T-cell (primary cell): Measurements from ENCODE around the gene CIPC. TPM values are rescaled to one million over a fixed set of nuclear protein-coding genes. Genes with fewer than 3 reads are reported as not detected.

Experiments used
- ATAC-seq, 4 experiments: fragments of 200-7000 bp in 3 of 4; fragments of 150-1000 bp in 1 of 4; cut with Tn5 transposase; replicated peaks in 1 of 4; 1 replicate in 3 of 4; 2 replicates in 1 of 4; pipeline ENCODE4 v1.10.0; 2021; ENCODE audit warnings: moderate library complexity in 3 of 4, mild to moderate bottlenecking in 2 of 4, moderate number of reproducible peaks in 1 of 4
- CTCF ChIA-PET, 2 donors: fragments of 300-600 bp; sonication (Branson Sonifier 250); formaldehyde crosslinking; loops; one replicate each; lab custom pipeline; 2022; ENCODE audit warnings: antibody characterized with exemption in 2 of 2; lab: Charles Lee
- POLR2A ChIA-PET, 2 donors: fragments of 300-600 bp; sonication (Branson Sonifier 250); formaldehyde crosslinking; loops; one replicate each; lab custom pipeline; 2022; ENCODE audit warnings: antibody characterized with exemption in 2 of 2; lab: Charles Lee
- DNase-seq, 35 experiments: peaks; one replicate each; pipeline versions ENCODE4 v3.0.0 to v3.0.0-alpha.2; 2013 to 2023
- H3K27ac ChIP-seq: one replicate; pipeline ENCODE4 v1.5.1; 2013; ENCODE audit warnings: low read length
- H3K27me3 ChIP-seq, 2 experiments: replicated peaks in 1 of 2; 1 replicate in 1 of 2; 2 replicates in 1 of 2; pipeline versions ENCODE4 v1.6.1 to v1.7.0; 2013; ENCODE audit warnings: low read length in 1 of 2, mixed read lengths in 1 of 2; ENCODE audit not compliant: control insufficient read depth in 2 of 2, insufficient read depth in 2 of 2; ENCODE audit errors: extremely low read depth in 1 of 2
- H3K36me3 ChIP-seq, 2 donors: 1 replicate in 1 of 2; 2 replicates in 1 of 2; pipeline versions ENCODE4 v1.6.1 to v1.7.0; 2013; ENCODE audit warnings: low read length in 1 of 2; ENCODE audit not compliant: control insufficient read depth in 2 of 2, insufficient read depth in 1 of 2; ENCODE audit errors: extremely low read depth in 1 of 2
- H3K4me1 ChIP-seq, 2 experiments: 1 replicate in 1 of 2; 2 replicates in 1 of 2; pipeline versions ENCODE4 v1.6.1 to v1.7.0; 2013; ENCODE audit warnings: low read length in 2 of 2, mixed read lengths in 1 of 2; ENCODE audit not compliant: insufficient read depth in 2 of 2, control insufficient read depth in 1 of 2; ENCODE audit errors: extremely low read depth in 1 of 2
- H3K4me3 ChIP-seq, 2 donors: 1 replicate in 1 of 2; 2 replicates in 1 of 2; pipeline versions ENCODE4 v1.5.1 to v1.7.0; 2013; ENCODE audit warnings: mild to moderate bottlenecking in 2 of 2, low read length in 1 of 2, moderate library complexity in 1 of 2; ENCODE audit not compliant: control insufficient read depth in 1 of 2; ENCODE audit errors: extremely low read depth in 1 of 2
- H3K9me3 ChIP-seq: 2 replicates; pipeline ENCODE4 v1.7.0; 2013
- H3K27ac Mint-ChIP-seq, 2 donors: one replicate each; pipeline ENCODE4 v1.8.0; 2020 to 2021; ENCODE audit warnings: mild to moderate bottlenecking in 2 of 2, mixed read lengths in 2 of 2
- H3K27me3 Mint-ChIP-seq, 2 donors: one replicate each; pipeline ENCODE4 v1.8.0; 2021 to 2022; ENCODE audit warnings: mixed read lengths in 2 of 2
- H3K36me3 Mint-ChIP-seq: one replicate; pipeline ENCODE4 v1.8.0; 2021; ENCODE audit warnings: mixed read lengths
- H3K4me1 Mint-ChIP-seq, 3 donors: one replicate each; pipeline ENCODE4 v1.8.0; 2020 to 2022; ENCODE audit warnings: mixed read lengths in 3 of 3, mild to moderate bottlenecking in 1 of 3
- H3K4me3 Mint-ChIP-seq, 3 donors: one replicate each; pipeline ENCODE4 v1.8.0; 2020 to 2022; ENCODE audit warnings: mild to moderate bottlenecking in 3 of 3, mixed read lengths in 3 of 3, moderate library complexity in 3 of 3
- H3K9me3 Mint-ChIP-seq, 3 donors: one replicate each; pipeline ENCODE4 v1.8.0; 2020 to 2022; ENCODE audit warnings: mixed read lengths in 3 of 3
- WGBS: methylation state at CpG from one replicate; pipeline ENCODE4 v1.1.5; 2013; ENCODE audit warnings: missing lambda C conversion rate; ENCODE audit not compliant: insufficient coverage; 5-methylcytosine and 5-hydroxymethylcytosine counted together
- total RNA-seq, 35 experiments: library from RNA in 6 of 35; stranded (reverse) in 6 of 35; fragments of 120-200 nt in 1 of 35; gene quantifications; one replicate each; pipeline versions ENCODE4 v1.2.1 to v1.2.4 and lab custom pipeline; 2013 to 2026

CIPC gene
- total RNA-seq, 5 donors from 2014 or later (not counting 1 experiment from before 2014, with no cell fraction given): 8.4 to 14.0 (median 11.8) TPM

GRCh38 chr14:77124345-77125280 lies 26.6 kb downstream of the CIPC start:
- peaks cover 7 to 36% of the 10 kb centered on the region in 2 donors for H3K27me3 Mint-ChIP-seq
- Histone ChIP-seq H3K27me3 (peaks cover 2 to 47% of the 10 kb centered on the region in 2 experiments), H3K9me3 (no peaks in the 10 kb centered on the region), H3K27ac (peak overlapping the region; percentile 52), H3K36me3 (no peaks in the 10 kb centered on the region), H3K4me1 (peaks cover 12 to 59% of the 10 kb centered on the region in 2 experiments), H3K4me3 (peak overlapping the region; percentile 63 to 64)
- ChIA-PET CTCF (interaction anchor here (0.5 to 4.1 kb wide), 15 partner anchors 11 to 446 kb away, joined by 3 to 19 read pairs (median 4); partner anchors contain the start of genes CIPC (in 1 of the 2), GSTZ1 (in 1 of the 2) and POMT2 (in 1 of the 2)), POLR2A (interaction anchor here (0.6 to 0.8 kb wide), 2 partner anchors 26 to 96 kb away, joined by 3 to 5 read pairs; no protein-coding TSS in a partner anchor)
- peak; percentile 25 to 85 (median 58) for DNase-seq
- H3K4me3 Mint-ChIP-seq: peak overlapping the region; percentile 79 to 83 (median 80)
- WGBS: 9% methylated on average over 68 of the region's 73 CpGs
- peaks cover 6% of the 10 kb centered on the region for H3K36me3 Mint-ChIP-seq
- H3K9me3 Mint-ChIP-seq: no peaks in the 10 kb centered on the region
- H3K4me1 Mint-ChIP-seq: peaks cover 40 to 55% (median 49%) of the 10 kb centered on the region in 3 donors
- peak overlapping the region; percentile 61 to 97 for H3K27ac Mint-ChIP-seq
- peak; percentile 82 to 87 (median 84) for ATAC-seq

- Histone ChIP-seq H3K36me3 (no peaks in the 10 kb centered on the region), H3K27ac (peak overlapping the region; percentile 30), H3K27me3 (peaks cover 2 to 47% of the 10 kb centered on the region in 2 experiments), H3K9me3 (no peaks in the 10 kb centered on the region), H3K4me1 (peaks cover 12 to 52% of the 10 kb centered on the region in 2 experiments), H3K4me3 (peak overlapping the region; percentile 43 to 64)
- H3K27me3 Mint-ChIP-seq: peaks cover 8 to 41% of the 10 kb centered on the region in 2 donors
- CTCF ChIA-PET: interaction anchor here in 1 of 2 donors (0.7 to 1.0 kb wide), 2 partner anchors 9 to 12 kb away, joined by 3 read pairs; no protein-coding TSS in a partner anchor
- WGBS: 14% methylated on average over 20 of the region's 30 CpGs
- peaks cover 6% of the 10 kb centered on the region for H3K36me3 Mint-ChIP-seq
- H3K4me3 Mint-ChIP-seq: peak overlapping the region; percentile 53 to 79 (median 71)
- no peak overlapping the region for H3K27ac Mint-ChIP-seq
- ATAC-seq (no peak), DNase-seq (no peak)
- POLR2A ChIA-PET: no interaction called here
- no peaks in the 10 kb centered on the region for H3K9me3 Mint-ChIP-seq
- H3K4me1 Mint-ChIP-seq: peaks cover 40 to 47% (median 45%) of the 10 kb centered on the region in 3 donors
These were observed 27.3 kb downstream of the CIPC start for GRCh38 chr14:77125281-77125801.

GRCh38 chr14:77125823-77126325 lies 27.8 kb downstream of the CIPC start:
- Mint-ChIP-seq H3K27ac (no peak overlapping the region), H3K27me3 (peaks cover 8 to 44% of the 10 kb centered on the region in 2 donors), H3K9me3 (no peaks in the 10 kb centered on the region), H3K36me3 (peaks cover 2% of the 10 kb centered on the region), H3K4me3 (peak overlapping the region; percentile 34 to 79 (median 53)), H3K4me1 (peaks cover 34 to 42% (median 42%) of the 10 kb centered on the region in 3 donors)
- 94% methylated on average over 8 of the region's 8 CpGs for WGBS
- no peaks in the 10 kb centered on the region for H3K9me3 ChIP-seq
- H3K4me1 ChIP-seq: peaks cover 8 to 47% of the 10 kb centered on the region in 2 experiments
- POLR2A ChIA-PET: no interaction called here
- DNase-seq: no peak
- no peaks in the 10 kb centered on the region for H3K36me3 ChIP-seq
- H3K27me3 ChIP-seq: peaks cover 2 to 50% of the 10 kb centered on the region in 2 experiments
- no peak overlapping the region for H3K27ac ChIP-seq
- no peak overlapping the region for H3K4me3 ChIP-seq
- CTCF ChIA-PET: interaction anchor here (0.7 to 1.0 kb wide), 3 partner anchors 9 to 190 kb away, joined by 3 read pairs; no protein-coding TSS in a partner anchor
- no peak for ATAC-seq

- no peak for DNase-seq
- Mint-ChIP-seq H3K4me3 (peak overlapping the region in 1 of 3 donors; percentile 79), H3K4me1 (peaks cover 28 to 35% (median 35%) of the 10 kb centered on the region in 3 donors), H3K27ac (no peak overlapping the region), H3K9me3 (no peaks in the 10 kb centered on the region), H3K27me3 (peaks cover 8 to 48% of the 10 kb centered on the region in 2 donors), H3K36me3 (no peaks in the 10 kb centered on the region)
- peaks cover 4 to 40% of the 10 kb centered on the region in 2 experiments for H3K4me1 ChIP-seq
- no peak overlapping the region for H3K4me3 ChIP-seq
- H3K9me3 ChIP-seq: no peaks in the 10 kb centered on the region
- WGBS: 96% methylated on average over 2 of the region's 4 CpGs
- H3K27me3 ChIP-seq: peaks cover 2 to 55% of the 10 kb centered on the region in 2 experiments
- ATAC-seq: no peak
- CTCF ChIA-PET: interaction anchor here (0.9 to 1.0 kb wide), 2 partner anchors 10 to 189 kb away, joined by 3 read pairs; no protein-coding TSS in a partner anchor
- POLR2A ChIA-PET: interaction anchor here in 1 of 2 donors (0.5 kb wide), 1 partner anchor 97 kb away, joined by 10 read pairs; no protein-coding TSS in a partner anchor
- H3K36me3 ChIP-seq: no peaks in the 10 kb centered on the region
- H3K27ac ChIP-seq: no peak overlapping the region
These were observed 28.5 kb downstream of the CIPC start for GRCh38 chr14:77126461-77126990.

GRCh38 chr14:77128414-77128891 lies 30.4 kb downstream of the CIPC start:
- Histone ChIP-seq H3K4me3 (no peak overlapping the region), H3K4me1 (peaks cover 0 to 22% of the 10 kb centered on the region in 2 experiments), H3K27me3 (peaks cover 2 to 70% of the 10 kb centered on the region in 2 experiments), H3K9me3 (no peaks in the 10 kb centered on the region), H3K27ac (no peak overlapping the region), H3K36me3 (no peaks in the 10 kb centered on the region)
- DNase-seq (no peak), ATAC-seq (no peak)
- ChIA-PET POLR2A (no interaction called here), CTCF (interaction anchor here in 1 of 2 donors (0.7 kb wide), 1 partner anchor 23 kb away, joined by 3 read pairs; no protein-coding TSS in a partner anchor)
- no peak overlapping the region for H3K27ac Mint-ChIP-seq
- H3K36me3 Mint-ChIP-seq: no peaks in the 10 kb centered on the region
- 92% methylated on average over 2 of the region's 6 CpGs for WGBS
- no peak overlapping the region for H3K4me3 Mint-ChIP-seq
- peaks cover 0 to 3% (median 0%) of the 10 kb centered on the region in 3 donors for H3K9me3 Mint-ChIP-seq
- H3K27me3 Mint-ChIP-seq: peaks cover 23 to 67% of the 10 kb centered on the region in 2 donors
- H3K4me1 Mint-ChIP-seq: peaks cover 16 to 19% (median 19%) of the 10 kb centered on the region in 3 donors
